HEK293T (cell line): ENCODE measurements around the gene EIF6.
"Not testable (repeated sequence)": the region's sequence is repeated elsewhere in the genome, so short reads cannot be mapped to it uniquely, and the experiment has no call there.

Experiments
- CTCF ChIA-PET: fragments of 350-600 bp; formaldehyde crosslinking; extraction: SDS; loops from one replicate; lab custom pipeline; 2021; ENCODE audit warnings: antibody characterized with exemption, inconsistent platforms; lab: Yijun Ruan, JAX
- POLR2A ChIA-PET: fragments of 350-600 bp; formaldehyde crosslinking; extraction: SDS; loops from one replicate; lab custom pipeline; 2020; ENCODE audit warnings: antibody characterized with exemption, inconsistent platforms; lab: Yijun Ruan, JAX
- DNase-seq: peaks from one replicate; pipeline ENCODE4 v3.0.0; 2012; ENCODE audit warnings: mixed read lengths; ENCODE audit errors: extremely low spot score
- ARNT ChIP-seq: fragments of 450-650 bp; IDR thresholded peaks from 2 replicates; pipeline ENCODE4 v1.6.1; 2017; ENCODE audit warnings: mild to moderate bottlenecking
- BHLHE40 ChIP-seq: fragments of 450-650 bp; IDR thresholded peaks from 2 replicates; pipeline ENCODE4 v1.6.1; 2016; ENCODE audit warnings: mild to moderate bottlenecking, moderate library complexity, borderline replicate concordance
- CTBP1 ChIP-seq: fragments of 450-650 bp; IDR thresholded peaks from 2 replicates; pipeline ENCODE4 v1.6.1; 2016; ENCODE audit warnings: borderline replicate concordance
- ELF4 ChIP-seq: fragments of 450-650 bp; IDR thresholded peaks from 2 replicates; pipeline ENCODE4 v1.6.1; 2017; ENCODE audit warnings: antibody characterized with exemption
- FOXA1 ChIP-seq: fragments of 450-650 bp; IDR thresholded peaks from 2 replicates; pipeline ENCODE4 v1.6.1; 2016; ENCODE audit warnings: mild to moderate bottlenecking
- FOXK2 ChIP-seq: fragments of 450-650 bp; IDR thresholded peaks from 2 replicates; pipeline ENCODE4 v1.6.1; 2016; ENCODE audit warnings: mild to moderate bottlenecking
- FOXM1 ChIP-seq: fragments of 450-650 bp; IDR thresholded peaks from 2 replicates; pipeline ENCODE4 v1.6.1; 2017; ENCODE audit warnings: mild to moderate bottlenecking, borderline replicate concordance
- HDGF ChIP-seq: fragments of 450-650 bp; IDR thresholded peaks from 2 replicates; pipeline ENCODE4 v1.6.1; 2017; ENCODE audit warnings: antibody characterized with exemption, borderline replicate concordance
- L3MBTL2 ChIP-seq: fragments of 450-650 bp; conservative IDR thresholded peaks from 2 replicates; pipeline ENCODE4 v1.6.1; 2016; ENCODE audit warnings: mild to moderate bottlenecking
- LEF1 ChIP-seq: fragments of 450-650 bp; IDR thresholded peaks from 2 replicates; pipeline ENCODE4 v1.6.1; 2017; ENCODE audit warnings: mild to moderate bottlenecking, borderline replicate concordance
- NFRKB ChIP-seq: fragments of 450-650 bp; IDR thresholded peaks from 2 replicates; pipeline ENCODE4 v1.6.1; 2016; ENCODE audit warnings: mild to moderate bottlenecking, moderate library complexity
- PKNOX1 ChIP-seq: fragments of 450-650 bp; IDR thresholded peaks from 2 replicates; pipeline ENCODE4 v1.6.1; 2016
- SP1 ChIP-seq: fragments of 450-650 bp; IDR thresholded peaks from 2 replicates; pipeline ENCODE4 v1.6.1; 2017
- SUZ12 ChIP-seq: fragments of 450-650 bp; IDR thresholded peaks from 2 replicates; pipeline ENCODE4 v1.6.1; 2016; ENCODE audit warnings: mild to moderate bottlenecking
- TARDBP ChIP-seq: fragments of 450-650 bp; IDR thresholded peaks from 2 replicates; pipeline ENCODE4 v1.6.1; 2016
- ZNF384 ChIP-seq: fragments of 450-650 bp; IDR thresholded peaks from 2 replicates; pipeline ENCODE4 v1.6.1; 2016

EIF6 gene

DNA sequence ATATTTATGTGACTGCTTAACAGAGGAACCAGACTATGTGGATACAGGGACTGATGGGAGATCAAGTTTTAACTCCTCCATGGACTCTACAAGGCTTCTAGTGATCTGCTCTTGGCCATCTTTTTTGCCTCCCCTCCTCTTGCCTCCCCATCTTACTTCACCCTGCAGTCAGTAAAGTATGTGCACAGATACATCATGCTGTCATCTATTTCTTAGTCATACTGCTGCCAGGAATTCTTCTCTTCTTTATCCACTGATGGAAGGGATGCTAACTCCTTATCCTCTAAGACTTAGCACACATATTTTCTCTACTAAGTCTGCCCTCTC, 35.3 kb upstream of the EIF6 start:
- TF ChIP-seq PKNOX1 (peak; percentile 27; the same call in 1 of the 2 replicates), SUZ12 (no peak)
- ChIA-PET POLR2A (interaction anchor here (0.6 to 2.2 kb wide), 4 partner anchors 15 to 135 kb away, joined by 3 to 14 read pairs (median 6); partner anchors contain the start of genes CEP250 and GDF5), CTCF (interaction anchor here (1.1 to 3.7 kb wide), 4 partner anchors 11 to 16 kb away, joined by 5 to 27 read pairs (median 8); no protein-coding TSS in a partner anchor)
- DNase-seq: no peak

GRCh38 chr20:35319192-35319870, 34.8 kb upstream of the EIF6 start:
- POLR2A ChIA-PET: interaction anchor here (0.6 to 2.2 kb wide), 3 partner anchors 15 to 136 kb away, joined by 3 to 14 read pairs (median 3); partner anchors contain the start of genes CEP250 and GDF5

DNA sequence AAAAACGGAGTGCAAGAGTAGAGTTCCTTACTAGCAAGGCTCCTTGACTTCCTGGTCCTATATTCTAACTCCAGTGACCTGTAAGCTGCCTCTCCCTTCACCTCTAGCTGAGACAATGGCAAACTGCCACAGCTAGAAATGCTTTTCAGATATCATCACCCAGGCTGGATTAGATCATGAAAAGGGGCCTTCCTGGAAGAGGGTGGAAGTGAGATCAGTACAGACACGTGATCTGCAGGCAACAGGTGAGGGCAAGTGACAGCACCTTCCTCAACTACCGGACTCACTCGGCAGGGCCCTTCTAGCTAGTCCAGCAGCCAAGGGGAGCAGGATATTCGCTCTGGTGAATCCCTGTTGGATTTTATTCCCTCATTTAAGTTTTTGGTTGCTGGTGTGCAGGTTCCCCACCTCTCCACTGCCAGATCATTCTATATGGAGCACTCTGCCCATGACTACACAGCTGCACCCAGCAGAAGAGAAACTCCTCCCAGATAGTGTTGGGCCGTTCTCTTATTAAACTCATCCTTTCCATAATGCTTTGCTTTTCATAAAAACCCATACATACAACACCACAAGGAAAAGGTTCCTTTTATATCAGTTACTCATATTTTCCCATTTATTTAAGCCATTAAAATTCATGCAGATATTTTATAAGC, 34.1 kb upstream of the EIF6 start:
- ChIA-PET POLR2A (interaction anchor here (1.0 to 2.2 kb wide), 4 partner anchors 10 to 136 kb away, joined by 4 to 14 read pairs (median 6); partner anchors contain the start of genes CEP250 and EIF6), CTCF (interaction anchor here (0.6 to 3.7 kb wide), 4 partner anchors 12 to 225 kb away, joined by 3 to 27 read pairs (median 11); no protein-coding TSS in a partner anchor)
- TF ChIP-seq NFRKB: no peak
- no peak for TF ChIP-seq BHLHE40
- no peak for TF ChIP-seq ARNT
- TF ChIP-seq CTBP1: no peak
- no peak for TF ChIP-seq ELF4
- no peak for TF ChIP-seq TARDBP
- TF ChIP-seq L3MBTL2: no peak
- no peak for TF ChIP-seq FOXM1
- no peak for TF ChIP-seq FOXK2
- no peak for TF ChIP-seq ZNF384
- no peak for TF ChIP-seq SP1
- TF ChIP-seq PKNOX1: no peak
- TF ChIP-seq FOXA1: no peak
- TF ChIP-seq HDGF: no peak
- TF ChIP-seq LEF1: no peak
- TF ChIP-seq SUZ12: no peak
- DNase-seq: no peak

More at GRCh38 chr20:35319192-35319870, 34.8 kb upstream of the EIF6 start:
- peak; percentile 87 for DNase-seq
- CTCF ChIA-PET: interaction anchor here (1.2 to 3.7 kb wide), 4 partner anchors 11 to 15 kb away, joined by 5 to 27 read pairs (median 12); no protein-coding TSS in a partner anchor
- TF ChIP-seq FOXA1: peak; percentile 60; the same call in 1 of the 2 replicates
- TF ChIP-seq NFRKB: no peak
- TF ChIP-seq PKNOX1: peak; percentile 94
- no peak for TF ChIP-seq SUZ12
- TF ChIP-seq CTBP1: peak; percentile 95
- TF ChIP-seq ARNT: peak; percentile 56; the same call in 1 of the 2 replicates
- peak; percentile 74 for TF ChIP-seq ZNF384

DNA sequence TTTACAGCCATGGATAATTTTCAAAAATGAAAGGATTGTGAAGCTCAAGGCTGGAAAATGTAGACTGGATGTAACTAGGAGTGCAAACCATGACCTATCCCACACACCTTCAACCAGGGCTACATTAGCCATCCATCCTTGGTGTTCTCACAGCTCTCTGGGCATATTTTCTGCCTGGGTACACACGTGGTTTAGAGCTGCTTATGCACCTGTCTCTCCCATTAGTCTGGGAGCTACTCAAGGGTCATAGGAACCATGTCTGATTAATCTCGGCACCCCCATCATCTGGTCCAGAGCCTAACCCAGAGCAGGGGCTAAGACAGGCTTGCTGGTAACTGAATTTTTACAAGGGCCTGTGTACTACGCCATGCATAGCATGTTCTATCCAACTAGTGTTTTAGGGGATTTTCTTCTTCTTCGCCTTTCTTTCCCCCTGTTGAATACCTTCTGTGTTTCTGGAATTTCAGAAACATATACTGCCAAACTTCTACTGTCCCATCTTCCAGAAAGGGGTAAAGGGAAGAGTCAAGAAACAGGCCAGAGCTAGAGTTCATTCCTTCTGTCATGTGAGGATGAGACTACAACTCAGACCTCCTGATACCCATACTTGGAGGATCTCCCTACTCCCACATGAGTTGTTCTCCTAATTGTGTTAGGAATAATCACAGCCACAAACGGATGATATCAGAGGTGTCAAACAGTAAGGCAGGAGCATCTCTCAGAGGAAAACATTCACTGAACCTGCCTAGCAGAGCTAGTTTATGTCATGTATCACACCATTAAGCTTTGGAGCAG, 33.0 kb upstream of the EIF6 start:
- no peak for DNase-seq
- TF ChIP-seq FOXM1: no peak
- no peak for TF ChIP-seq BHLHE40
- TF ChIP-seq PKNOX1: no peak
- TF ChIP-seq ELF4: no peak
- TF ChIP-seq TARDBP: no peak
- TF ChIP-seq HDGF: no peak
- no peak for TF ChIP-seq LEF1
- TF ChIP-seq ARNT: no peak
- CTCF ChIA-PET: interaction anchor here (0.7 to 3.7 kb wide), 4 partner anchors 11 to 121 kb away, joined by 5 to 27 read pairs (median 12); partner anchors contain the start of gene GDF5
- POLR2A ChIA-PET: interaction anchor here (0.6 to 2.2 kb wide), 5 partner anchors 9 to 137 kb away, joined by 3 to 14 read pairs (median 5); partner anchors contain the start of genes CEP250 and EIF6

DNA sequence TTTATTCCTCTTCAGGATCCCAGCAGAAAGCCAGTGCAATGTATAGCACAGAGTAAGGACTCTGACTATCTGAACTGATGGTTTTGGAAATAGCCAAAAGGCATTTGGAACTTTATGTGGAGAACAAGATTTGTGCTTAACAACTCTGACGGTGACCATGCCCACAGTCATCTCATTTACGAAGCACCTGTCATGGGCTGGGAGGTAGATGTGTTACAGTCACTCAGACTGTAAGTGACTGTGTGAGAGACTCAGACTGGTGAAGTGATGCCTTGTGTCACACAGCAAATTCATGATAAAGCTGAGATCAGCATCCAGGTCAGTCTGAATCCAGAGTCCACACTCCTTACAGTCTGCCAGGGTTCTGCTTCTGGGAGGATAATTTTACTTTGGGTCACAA, 31.5 kb upstream of the EIF6 start:
- TF ChIP-seq NFRKB (no peak), ARNT (no peak)
- DNase-seq: no peak
- ChIA-PET CTCF (no interaction called here), POLR2A (no interaction called here)

DNA sequence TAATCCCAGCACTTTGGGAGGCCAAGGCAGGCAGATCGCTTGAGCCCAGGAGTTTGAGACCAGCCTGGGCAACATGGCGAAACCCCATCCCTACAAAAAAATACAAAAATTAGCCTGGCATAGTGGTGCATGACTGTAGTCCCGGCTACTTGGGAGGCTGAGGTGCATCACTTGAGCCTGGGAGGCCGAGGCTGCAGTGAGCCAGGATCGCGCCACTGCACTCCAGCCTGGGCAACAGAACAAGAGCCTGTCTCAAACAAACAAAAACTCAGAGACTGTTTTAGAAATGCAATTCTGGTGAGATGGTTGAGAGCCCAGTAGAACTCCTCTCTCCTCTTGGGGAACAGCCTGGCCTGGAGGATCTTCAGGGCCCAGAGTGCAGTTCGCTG, 31.1 kb upstream of the EIF6 start:
- POLR2A ChIA-PET, DNase-seq: not testable (repeated sequence)
- CTCF ChIA-PET: interaction anchor here (1.0 kb wide), 1 partner anchor 11 kb away, joined by 3 read pairs; no protein-coding TSS in a partner anchor
